OCI-LY3 (cell line): ENCODE data around the gene MSS51.

ENCODE experiments used
- EZH2phosphoT487 ChIP-seq: fragments of 200-600 bp; shearing (Covaris generic); IDR thresholded peaks from 2 replicates; pipeline ENCODE4 v1.6.1; 2018; ENCODE audit warnings: antibody characterized with exemption, mixed run types, low read depth
- TF ChIP-seq, protein P1 (sequence below): fragments of 200-600, 300-600 bp; sonication (generic); IDR thresholded peaks from 2 replicates; pipeline ENCODE4 v1.5.1; 2014; ENCODE audit warnings: antibody characterized with exemption, low read length, low read depth

GRCh38 chr10:73408978-73409521, 24.3 kb downstream of the MSS51 start:
- TF ChIP-seq, protein P1, sequence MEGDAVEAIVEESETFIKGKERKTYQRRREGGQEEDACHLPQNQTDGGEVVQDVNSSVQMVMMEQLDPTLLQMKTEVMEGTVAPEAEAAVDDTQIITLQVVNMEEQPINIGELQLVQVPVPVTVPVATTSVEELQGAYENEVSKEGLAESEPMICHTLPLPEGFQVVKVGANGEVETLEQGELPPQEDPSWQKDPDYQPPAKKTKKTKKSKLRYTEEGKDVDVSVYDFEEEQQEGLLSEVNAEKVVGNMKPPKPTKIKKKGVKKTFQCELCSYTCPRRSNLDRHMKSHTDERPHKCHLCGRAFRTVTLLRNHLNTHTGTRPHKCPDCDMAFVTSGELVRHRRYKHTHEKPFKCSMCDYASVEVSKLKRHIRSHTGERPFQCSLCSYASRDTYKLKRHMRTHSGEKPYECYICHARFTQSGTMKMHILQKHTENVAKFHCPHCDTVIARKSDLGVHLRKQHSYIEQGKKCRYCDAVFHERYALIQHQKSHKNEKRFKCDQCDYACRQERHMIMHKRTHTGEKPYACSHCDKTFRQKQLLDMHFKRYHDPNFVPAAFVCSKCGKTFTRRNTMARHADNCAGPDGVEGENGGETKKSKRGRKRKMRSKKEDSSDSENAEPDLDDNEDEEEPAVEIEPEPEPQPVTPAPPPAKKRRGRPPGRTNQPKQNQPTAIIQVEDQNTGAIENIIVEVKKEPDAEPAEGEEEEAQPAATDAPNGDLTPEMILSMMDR: no peak
- TF ChIP-seq EZH2phosphoT487: no peak
